CD4-positive, alpha-beta T cell treated with Interleukin-21 for 1 hour (primary cell): ENCODE results near the gene VPS26C.
A peak's percentile ranks its signal among the peaks of the same experiment; 100 is the strongest.
"Not testable (repeated sequence)": the region's sequence is repeated elsewhere in the genome, so short reads cannot be mapped to it uniquely, and the experiment has no call there.

Experiments
- DNase-seq: peaks from one replicate; pipeline ENCODE4 v3.0.0-alpha.2; 2020

VPS26C gene

DNA sequence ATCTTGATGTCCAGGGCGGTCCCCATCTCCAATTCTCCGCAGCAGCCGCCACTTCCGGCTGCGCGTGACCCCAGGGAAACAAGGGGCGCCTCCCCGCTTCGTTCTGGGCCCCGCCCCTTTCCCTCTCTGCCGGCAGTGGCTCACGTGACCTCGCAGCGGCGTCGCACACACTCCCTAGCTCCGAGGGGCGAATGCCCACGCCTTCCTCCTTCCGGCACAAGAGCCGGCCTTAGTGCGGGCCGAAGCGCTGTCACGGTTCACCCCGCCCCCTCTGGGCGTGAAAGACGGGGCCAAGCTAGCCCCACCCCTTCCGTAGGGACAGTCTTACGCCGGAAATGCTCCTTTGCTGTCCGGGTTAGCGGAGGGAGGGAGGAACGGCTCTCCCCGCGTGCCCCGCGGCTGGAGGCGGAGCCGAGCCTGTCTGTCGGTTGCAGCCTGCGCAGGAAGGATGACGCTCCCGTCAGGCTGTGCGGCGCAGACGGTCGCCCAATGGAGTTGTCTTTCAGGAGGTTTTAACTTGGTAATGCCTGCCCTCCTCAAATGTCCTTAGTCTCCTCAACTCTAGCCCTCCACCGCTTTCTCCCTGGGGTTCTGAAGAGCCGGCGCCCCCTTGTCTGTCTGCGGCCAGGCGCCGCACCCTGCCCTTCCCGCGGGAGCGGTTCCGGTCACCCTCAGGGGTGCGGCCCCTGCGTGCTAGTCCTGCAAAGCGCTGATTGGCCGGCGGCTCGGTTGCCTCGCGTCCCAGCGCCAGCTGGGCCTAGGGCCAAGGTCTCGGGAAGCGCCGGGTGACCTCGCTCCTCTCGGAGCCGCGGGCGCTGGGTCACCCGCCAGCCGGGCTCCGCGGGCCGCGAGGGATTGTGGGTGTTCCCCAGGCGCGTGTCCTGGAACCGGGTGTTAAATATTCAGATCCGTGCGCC is at the start of gene VPS26C:
TSS of gene VPS26C (minus strand) at position 66 of the 917 bp plus-strand sequence. CDS start at position 26, 40 bp downstream.
- peak; percentile 99 for DNase-seq

DNA sequence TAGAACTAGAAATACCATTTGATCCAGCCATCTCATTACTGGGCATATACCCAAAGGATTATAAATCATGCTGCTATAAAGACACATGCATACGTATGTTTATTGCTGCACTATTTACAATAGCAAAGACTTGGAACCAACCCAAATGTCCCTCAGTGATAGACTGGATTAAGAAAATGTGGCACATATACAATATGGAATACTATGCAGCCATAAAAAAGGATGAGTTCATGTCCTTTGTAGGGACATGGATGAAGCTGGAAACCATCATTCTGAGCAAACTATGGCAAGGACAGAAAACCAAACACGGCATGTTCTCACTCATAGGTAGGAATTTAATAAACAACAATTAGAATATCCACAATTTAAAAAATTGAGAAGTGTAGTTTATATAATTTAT is 48.9 kb upstream of the VPS26C start:
- not testable (repeated sequence) for DNase-seq

DNA sequence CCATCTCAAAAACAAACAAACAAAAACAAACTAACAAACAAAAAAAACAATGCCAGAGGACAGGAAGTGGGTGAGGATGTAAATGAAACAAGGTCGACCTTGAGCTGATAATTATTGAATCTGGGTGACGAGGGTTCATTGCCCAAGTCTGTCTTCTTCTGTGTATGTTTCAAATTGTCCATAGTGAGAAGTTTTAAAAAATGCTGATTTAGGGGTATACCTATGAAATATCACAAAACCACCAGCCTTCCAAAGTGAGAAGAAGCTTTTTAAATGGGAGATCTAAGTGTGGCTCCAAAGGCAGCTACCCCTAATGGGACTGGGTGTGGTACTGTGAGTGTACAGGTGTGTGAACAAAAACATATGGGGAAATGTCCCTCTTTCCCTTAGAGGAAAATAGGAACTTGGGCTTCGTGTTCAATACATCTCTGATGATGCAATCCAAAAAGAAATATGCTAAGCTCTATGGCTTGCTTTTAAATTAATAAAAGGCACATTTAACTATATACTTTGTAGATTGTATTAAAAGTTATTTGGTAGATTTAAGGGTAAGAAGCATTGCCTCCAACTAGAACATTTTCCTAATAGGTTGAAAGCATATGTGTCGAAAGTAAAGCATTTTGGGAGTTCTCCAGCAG is 33.1 kb upstream of the VPS26C start:
- DNase-seq = no peak

DNA sequence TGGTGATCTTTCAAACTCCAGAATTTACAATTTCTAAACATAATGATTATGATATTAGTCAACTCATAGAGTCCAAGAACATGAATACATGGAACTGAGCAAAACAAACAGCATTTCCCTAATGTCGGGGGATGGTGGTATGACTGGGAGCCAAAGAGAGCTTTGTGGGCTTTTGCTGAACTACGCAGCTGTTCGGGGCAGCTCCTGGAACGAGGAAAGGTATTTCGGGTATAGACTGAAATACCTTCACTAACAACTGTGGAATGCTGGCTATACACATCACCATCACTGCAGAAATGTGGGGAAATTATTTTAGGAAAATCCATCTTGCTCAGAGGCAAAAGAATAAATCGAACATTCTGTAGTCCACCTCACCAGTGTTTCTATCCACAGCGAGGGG is 30.2 kb upstream of the VPS26C start:
- DNase-seq = no peak

DNA sequence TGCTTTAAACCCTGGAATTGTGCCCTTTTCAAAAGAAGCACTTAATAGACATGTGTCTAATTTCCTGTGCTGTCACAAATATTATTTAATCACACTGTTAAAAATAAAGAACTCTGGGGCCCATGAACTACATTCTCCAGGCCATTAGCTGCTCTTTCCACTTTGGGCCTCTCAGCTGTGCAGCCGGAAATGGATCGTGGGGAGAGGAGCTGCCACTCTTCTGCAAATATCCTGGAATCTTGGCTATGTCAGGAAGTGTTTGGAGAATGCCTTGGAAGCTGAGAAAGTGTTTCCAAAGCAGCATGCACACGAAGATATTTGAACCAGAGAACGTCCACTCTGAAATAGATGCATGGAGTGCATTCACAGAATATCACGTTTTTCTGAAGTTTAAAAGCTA is 27.5 kb upstream of the VPS26C start:
- DNase-seq = no peak

DNA sequence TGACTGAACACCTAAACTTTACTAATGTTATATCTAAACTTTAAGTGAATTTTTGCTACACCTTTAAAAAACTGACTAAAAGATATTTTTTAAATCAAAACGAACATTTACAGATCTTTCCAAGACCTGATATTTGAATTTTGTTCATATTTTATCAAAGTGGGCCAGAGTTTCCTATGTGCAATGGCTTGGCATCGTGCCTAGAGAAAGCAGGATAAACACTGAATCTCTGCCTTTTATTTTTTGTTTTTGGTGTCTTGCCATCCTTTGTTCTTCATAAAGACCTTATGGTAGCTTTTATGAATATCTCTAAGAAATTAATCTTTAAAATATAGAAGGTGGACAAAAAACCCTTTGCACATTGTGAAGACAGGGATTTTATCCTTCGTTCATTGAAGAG is 25.8 kb upstream of the VPS26C start:
- no peak for DNase-seq

DNA sequence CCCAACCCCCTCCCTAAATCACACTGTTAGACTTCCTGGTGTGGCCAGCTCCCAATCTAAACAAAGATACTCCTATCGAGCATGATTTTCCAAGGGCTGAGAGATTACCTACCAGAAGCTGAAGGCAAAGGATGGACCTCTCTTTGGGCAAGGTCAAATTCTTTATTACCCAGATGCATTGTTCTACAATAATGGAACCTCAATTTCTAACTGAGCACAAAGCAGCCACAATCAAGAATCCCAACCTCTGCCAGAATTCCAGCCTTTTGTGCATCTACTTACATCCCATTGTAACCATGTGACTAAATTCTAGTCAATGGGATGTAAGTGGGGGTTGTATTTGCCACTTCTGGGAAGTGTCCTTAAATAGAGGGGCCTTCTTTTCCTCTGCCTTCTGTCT is 24.9 kb upstream of the VPS26C start:
- DNase-seq = no peak

DNA sequence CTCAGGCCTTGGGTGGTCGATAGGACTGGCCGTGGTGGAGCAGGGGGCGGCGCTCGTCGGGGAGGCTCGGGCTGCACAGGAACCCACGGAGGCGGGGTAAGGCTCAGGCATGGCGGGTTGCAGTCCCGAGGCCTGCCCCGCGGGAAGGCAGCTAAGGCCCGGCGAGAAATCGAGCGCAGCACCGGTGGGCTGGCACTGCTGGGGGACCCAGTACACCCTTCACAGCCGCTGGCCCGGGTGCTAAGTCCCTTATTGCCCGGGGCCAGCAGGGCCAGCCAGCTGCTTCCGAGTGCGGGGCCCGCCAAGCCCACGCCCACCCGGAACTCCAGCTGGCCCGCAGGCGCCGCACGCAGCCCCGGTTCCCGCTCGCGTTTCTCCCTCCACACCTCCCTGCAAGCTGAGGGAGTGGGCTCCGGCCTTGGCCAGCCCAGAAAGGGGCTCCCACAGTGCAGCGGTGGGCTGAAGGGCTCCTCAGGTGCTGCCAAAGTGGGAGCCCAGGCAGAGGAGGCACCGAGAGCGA is 16.1 kb upstream of the VPS26C start:
- not testable (repeated sequence) for DNase-seq

DNA sequence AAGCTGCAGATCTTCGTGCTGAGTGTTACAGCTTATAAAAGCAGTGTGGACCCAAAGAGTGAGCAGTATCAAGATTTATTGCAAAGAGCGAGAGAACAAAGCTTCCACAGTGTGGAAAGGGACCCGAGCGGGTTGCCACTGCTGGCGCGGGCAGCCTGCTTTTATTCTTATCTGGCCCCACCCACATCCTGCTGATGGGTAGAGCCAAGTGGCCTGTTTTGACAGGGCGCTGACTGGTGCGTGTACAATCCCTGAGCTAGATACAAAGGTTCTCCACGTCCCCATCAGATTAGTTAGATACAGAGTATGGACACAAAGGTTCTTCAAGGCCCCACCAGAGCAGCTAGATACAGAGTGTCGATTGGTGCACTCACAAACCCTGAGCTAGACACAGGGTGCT is 15.5 kb upstream of the VPS26C start:
- DNase-seq = peak; percentile 39

DNA sequence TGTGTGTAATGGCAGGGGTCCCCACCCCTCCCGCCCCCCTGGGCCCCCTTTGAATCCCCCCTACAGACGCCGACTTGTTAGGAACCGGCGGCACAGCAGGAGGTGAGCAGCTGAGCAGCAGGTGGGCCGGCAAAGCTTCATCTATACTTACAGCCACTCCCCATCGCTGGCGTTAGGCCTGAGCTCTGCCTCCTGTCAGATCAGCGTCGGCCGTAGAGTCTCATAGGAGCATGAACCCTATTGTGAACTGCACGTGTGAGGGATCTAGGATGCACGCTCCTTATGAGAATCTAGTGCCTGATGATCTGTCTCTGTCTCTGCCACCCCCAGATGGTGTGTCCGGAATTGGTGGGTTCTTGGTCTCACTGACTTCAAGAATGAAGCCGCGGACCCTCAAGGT is 14.9 kb upstream of the VPS26C start:
- DNase-seq = no peak

DNA sequence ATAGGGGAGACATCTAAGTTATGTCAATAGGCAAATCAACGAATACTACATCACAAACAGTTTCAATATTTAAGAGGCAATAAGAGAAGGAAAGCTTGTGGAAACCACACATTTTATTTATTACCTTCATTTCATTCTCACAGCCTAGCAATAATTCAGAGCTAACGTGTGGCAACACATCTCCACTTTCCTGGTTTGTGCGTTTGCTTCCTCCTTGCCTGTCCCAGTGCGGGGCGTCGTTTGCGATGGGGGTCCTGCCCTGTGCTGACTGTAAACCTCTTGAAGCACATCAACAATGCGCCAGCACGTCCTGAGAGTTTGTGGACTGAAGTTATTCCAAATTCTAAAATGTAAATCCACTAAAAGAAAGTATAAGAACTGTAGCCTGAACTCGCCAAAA is 14.4 kb upstream of the VPS26C start:
- no peak for DNase-seq

DNA sequence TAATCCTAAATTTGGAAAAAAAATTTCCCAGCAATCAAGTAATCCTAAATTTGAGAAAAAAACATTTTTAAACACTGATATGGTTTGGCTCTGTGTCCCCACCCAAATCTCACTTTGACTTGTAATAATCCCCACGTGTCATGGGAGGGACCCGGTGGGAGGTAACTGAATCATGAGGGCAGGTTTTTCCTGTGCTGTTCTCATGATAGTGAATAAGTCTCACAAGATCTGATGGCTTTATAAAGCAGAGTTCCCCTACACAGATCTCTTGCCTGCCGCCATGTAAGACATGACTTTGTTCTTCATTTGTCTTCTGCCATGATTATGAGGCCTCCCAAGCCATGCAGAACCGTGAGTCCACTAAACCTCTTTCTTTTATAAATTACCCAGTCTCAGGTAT is 12.1 kb upstream of the VPS26C start:
- DNase-seq = not testable (repeated sequence)

DNA sequence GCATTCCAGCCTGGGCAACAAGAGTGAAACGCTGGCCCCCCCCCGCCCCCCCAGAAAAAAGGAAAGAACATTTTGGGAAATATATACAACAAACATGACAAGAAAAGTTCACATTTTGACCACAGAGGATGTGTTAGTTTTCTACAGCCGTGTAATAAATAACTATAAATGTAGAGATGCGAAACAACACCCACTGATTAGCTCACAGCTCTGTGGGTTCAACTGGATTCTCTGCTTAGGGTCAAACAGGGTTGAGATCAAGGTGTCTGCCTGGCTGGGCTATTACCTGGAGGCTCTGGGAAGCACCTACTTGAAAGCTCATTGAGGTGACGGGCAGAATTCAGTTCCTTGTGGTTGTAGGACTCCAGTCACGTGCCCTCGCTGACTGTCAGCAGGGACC is 11.1 kb upstream of the VPS26C start:
- DNase-seq = no peak

DNA sequence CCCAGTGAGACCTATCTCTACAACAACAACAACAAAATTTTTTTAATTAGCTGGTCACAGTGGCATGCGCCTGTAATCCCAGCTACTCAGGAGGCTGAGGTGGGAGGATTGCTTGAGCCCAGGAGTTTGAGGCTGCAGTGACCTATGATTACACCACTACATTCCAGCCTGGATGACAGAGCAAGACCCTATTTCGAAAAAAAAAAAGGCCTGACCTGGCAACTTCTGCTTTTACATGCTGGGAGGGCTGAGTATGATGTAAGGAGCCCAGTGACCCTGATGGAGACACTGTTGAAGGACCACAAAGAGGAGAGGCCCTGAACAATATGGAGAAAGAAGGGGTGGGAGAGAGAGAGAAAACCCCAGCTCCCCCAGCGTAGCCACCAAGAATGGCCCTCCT is 9.2 kb upstream of the VPS26C start:
- no peak for DNase-seq

DNA sequence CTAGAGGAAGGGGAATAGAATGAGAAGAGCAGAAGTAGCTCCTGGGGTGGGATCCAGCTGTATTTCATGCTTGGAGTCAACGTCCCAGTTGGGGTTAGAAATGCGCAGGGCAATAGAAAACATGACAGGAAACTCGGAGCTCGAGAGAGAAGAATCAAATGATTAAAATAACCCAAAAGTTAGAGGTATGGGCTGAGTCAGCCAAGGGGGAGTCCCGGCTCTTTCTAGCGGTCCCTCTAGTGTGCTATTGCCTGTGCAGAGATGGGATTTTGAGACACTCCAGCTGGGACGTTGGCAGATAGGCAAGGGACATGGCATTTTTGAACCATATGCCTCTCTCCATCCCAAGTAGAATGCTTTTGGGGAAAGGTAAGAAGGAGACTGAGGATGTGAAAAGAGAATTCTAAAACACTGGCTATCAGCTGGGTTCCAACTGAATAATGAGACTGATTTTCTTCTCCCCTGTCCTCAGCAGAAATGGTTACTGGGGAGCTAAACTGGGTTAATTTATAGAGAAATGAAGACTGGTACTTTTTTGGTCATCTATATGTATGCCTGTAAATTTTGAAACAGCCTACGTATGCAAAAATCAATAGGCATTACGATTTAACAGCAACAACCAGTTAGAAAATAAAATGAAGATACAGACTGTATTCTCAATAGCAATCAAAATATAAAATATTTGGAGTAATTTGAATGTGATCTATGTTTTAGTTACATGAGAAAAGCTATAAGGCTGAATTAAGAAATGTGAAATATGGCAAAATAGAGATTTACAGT is 7.0 kb upstream of the VPS26C start:
- no peak for DNase-seq

DNA sequence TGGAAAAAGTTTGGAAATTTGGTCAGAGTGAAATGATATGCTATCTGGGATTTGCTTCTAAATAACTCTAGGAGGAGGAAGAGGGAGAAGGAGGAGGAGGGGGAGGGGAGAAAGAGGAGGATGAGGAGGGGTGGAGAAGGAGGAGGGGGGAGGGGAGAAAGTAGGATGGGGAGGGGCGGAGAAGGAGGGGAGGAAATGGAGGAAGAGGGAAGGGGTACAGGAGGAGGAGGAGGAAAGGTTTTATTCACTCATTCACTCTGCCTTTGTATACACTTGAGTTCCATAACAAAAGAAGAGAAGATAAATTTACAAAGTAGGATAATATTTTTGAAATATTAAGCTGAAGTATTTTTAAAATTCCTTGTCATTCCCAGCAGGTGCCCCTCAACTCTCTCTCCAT is 6.3 kb upstream of the VPS26C start:
- DNase-seq = no peak

DNA sequence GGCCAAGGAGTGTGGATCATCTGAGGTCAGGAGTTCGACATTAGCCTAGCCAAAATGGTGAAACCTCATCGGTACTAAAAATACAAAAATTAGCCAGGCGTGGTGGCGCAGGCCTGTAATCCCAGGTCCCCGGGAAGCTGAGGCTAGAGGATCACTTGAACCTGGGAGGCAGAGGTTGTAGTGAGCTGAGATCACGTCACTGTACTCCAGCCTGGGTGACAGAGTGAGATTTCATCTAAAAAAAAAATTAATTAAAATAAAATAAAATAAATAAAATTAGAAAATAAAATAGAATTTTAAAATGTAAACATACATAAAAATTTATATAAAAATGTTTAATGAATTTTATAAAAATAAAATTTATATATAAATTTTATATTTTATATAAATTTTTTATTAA is 5.8 kb upstream of the VPS26C start:
- DNase-seq = no peak

DNA sequence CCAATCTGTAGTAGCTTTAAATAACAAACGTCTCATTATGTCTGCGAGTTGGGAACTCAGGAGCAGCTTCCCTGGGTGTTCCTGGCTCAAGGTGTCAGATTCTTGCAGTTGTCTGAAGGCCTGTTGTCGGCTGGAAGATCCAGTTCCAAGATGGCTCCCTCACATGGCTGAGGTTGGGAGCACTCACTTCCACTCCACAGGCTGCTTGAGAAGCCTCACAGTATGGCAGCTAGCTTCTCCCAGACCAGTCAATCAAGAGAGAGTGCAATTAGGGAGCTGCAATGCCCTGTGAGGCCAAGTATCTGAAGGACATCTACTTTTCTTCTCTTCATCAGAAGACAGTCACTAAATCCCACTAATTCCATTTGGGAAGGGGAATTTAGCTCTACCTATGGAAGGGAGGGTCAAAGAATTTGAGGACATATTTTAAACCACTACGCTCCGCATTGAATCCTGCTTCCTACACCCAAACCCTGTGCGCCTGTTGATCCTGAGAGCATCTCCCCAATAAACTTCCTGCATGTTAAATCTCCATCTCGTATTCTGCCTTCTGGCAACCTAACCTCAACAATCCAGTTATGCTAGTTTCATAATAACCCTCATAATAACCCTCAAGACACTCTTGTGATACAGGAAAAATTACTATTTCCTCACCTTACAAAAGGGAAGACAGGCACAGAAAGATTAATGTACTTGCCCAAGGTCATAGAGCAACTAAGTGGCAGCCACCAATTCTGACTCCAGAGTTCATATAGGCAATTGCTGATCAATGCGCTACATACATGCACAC is 3.6 kb upstream of the VPS26C start:
- no peak for DNase-seq

DNA sequence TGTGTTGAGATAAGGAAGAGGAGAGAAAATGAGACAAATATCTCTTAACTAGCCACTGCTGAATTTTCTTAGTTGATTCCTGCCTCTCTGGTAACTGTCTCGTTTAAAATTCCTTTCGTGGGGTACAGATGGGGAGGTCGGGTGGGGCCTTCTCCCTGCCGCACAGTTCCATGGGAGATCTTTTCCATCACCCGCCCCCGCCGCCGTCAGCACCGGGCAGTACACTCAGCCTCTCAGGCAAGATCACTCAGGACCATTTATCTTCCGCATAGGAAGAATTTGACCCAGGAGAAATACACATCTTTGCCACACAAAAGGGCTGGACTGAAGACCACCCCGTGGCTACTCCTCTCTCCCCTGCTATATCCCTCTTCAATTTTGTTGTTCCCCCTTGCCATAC is 2.3 kb upstream of the VPS26C start:
- no peak for DNase-seq

DNA sequence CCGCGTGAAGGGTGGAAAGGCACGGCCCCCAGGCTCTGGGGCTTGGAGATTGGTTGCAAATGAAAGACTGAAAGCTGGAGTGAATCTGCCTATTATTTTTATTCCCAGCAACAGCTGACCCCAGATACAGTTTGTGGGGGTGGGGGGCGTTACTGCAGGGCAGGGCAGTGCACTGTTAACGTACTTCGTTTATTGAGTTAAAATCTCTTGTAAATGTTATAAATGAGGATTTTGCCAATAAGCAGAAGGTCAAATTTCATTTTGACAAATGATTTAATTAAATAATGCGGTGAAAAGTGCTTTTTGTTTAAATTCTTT is 1.0 kb upstream of the VPS26C start:
- no peak for DNase-seq

DNA sequence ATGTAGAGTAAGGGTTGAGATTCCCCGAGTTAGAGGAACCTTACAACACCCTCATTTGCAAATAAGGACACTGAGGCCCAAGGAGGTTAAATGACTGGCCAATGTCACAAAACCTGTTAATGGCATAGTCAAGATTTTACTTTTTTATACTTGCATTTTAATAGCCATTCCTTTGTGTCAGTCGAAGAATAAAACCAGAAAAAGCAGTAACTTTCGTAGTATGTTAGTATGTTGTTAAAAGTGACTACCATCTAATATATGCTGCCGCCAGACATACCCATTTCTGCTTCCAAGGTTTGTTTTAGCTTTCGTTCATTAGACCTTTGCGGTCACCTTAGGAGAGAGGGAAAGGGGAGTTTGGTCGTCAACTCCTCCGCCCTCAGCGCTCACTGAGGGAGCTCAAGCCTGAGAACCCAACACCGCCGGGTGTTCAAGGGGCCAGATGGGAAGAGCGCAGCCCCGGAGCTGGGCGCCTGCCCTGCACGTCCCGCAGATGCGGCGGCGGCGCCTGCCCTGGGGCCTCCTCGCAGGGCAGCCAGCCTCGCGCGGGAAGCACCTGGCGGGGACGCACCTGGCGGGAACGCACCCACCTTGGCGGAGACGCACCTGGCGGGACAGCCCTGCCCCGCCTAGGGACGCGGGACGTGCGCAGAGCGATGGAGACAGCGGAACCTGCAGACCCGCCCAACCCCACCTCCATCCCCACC is 466 bp downstream of the VPS26C start:
- no peak for DNase-seq

DNA sequence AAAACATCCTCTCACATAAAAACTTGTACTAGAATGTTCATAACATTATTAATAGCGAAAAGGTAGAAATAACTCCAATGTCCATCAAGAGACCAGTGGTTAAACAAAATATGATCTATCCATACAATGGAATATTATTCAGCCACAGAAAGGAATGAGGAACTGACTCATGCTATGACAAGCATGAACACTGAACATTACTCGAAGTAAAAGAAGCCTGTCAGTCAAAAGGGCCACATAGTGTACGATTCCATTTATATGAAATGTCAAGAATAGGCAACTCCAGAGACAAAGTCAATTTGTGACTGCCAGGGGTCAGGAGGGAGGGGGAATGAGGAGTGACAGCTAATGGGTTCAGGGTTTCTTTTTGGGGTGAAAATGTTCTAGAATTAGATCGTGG is 2.3 kb downstream of the VPS26C start:
- no peak for DNase-seq
